Stimulated activated CD4-positive, alpha-beta T cell treated with anti-CD3 and anti-CD28 coated beads, Interleukin-4, amount 100 ng/mL, for 24 hours (primary cell): ENCODE data around the gene EHMT1.

Experiments
- DNase-seq: peaks from one replicate; pipeline ENCODE4 v3.0.0-alpha.2; 2020

EHMT1 gene

DNA sequence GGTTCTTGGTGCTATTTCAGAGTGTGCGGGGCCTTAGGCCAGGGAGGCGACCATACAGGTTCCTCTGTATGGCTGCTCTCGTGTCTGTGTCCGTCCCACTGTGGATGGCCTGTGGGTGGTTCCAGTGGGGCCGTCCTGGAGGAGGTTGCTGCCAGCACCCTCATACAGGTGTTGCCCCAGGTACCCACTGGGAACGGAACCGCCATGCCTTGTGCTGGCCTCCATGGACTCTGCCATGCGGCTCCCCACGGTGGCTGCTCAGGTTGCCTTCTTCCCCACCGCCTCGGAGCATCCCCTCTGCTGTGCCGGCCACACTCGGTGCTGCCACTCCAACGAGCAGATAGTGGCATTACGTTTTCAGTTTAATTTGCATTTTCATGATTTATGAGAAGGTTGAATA is 129.5 kb downstream of the EHMT1 start:
- DNase-seq, result no peak

DNA sequence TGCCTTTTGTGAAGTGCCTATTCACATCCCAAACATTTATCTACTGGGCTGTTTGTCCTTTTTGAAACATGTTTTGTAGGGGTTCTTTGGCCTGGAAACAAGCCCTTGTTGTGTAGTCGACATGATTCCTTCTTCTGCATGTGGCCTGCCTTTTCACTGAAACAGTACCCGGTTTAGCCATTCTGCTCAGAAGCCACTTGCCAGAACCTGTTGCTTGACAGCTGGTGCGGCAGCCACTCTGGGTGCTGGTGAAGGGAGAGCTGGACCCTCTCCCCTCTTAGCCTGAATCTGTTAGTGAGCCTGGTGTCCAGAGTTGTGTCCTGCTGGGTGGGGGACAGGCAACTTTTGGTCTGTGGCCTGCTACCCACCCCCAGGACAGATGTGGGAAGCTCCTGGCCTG is 129.9 kb downstream of the EHMT1 start:
- no peak for DNase-seq

DNA sequence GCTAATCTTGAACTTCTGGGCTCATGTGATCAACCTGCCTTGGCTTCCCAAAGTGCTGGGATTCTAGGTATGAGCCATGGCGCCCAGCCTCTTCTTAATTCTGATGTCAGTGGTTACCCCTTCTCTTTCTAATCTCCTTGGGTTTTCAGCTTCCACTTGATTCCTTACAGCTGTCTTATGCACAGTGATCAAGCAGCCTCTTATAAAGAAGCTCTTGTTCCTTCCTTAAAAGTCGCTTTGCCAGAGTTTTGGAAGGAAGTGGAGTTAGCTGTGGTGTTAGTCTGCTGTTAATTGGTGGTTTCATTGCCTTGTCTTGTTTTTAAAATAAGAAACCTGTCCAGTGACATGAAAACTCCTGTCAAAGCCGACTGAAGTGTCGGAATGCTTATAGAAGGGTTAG is 130.7 kb downstream of the EHMT1 start:
- no peak for DNase-seq

DNA sequence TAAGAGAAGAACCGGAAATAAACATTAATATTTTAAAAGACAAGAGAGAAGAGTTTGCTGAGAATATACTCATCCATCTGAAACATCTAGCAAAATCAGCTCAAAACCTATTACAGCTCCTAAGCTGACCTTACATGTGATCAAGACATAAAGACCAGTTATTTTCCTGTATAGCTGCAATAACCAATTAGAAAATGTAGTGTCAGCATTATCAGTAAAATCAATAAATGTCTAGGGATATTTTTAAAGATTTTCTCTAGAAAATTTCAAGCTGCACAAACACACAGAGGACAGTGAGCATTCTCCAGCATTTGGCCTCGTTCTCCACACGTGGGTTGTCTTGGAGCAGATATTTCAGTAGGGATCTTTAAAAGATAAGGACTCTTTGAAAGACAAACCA is 131.2 kb downstream of the EHMT1 start:
- no peak for DNase-seq

- DNase-seq, result no peak
Measured at GRCh38 chr9:137750566-137750965, 131.8 kb downstream of the EHMT1 start.

DNA sequence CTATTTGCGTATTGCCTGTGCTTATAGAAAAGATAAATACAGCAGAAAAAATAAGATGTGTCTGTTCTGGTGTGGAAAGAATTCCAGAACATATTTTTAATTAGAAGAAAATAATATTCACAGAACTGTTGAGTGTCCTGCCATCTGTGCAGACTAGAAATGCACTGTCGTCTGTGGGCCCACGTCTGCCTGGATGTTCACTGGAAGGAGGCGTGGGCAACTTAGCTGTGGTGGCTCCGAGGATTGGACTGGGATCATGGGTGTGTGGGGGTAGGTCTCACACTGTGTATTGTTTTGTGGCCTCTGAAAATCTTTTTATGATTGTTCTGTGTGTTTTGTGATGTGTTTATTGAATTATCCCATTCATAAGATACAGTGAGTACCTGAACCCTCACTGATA is 132.8 kb downstream of the EHMT1 start:
- DNase-seq, result no peak

DNA sequence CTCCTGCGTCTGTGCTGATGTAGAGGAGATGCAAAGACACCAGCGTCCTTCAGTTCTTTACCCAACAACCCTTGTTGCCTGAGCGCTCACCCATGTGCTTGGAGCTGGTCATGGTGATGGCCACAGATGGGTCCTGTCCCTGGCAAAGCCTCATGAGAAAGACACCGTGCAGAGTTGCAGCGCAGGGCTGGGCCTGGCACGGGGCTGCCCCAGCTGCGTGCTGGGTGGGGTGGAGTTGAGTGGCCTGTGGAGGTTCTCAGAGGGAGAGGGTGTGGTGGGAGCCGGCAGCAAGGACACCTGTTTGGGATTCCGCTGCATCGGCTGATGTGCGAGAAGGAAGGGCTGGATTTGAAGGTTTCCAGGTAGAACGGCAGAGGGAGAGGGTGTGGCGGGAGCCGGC is 133.6 kb downstream of the EHMT1 start:
- no peak for DNase-seq

GRCh38 chr9:137753192-137753765 is 134.5 kb downstream of the EHMT1 start:
- DNase-seq, result no peak

- DNase-seq, result no peak
Measured at GRCh38 chr9:137755261-137755927, 136.6 kb downstream of the EHMT1 start.

DNA sequence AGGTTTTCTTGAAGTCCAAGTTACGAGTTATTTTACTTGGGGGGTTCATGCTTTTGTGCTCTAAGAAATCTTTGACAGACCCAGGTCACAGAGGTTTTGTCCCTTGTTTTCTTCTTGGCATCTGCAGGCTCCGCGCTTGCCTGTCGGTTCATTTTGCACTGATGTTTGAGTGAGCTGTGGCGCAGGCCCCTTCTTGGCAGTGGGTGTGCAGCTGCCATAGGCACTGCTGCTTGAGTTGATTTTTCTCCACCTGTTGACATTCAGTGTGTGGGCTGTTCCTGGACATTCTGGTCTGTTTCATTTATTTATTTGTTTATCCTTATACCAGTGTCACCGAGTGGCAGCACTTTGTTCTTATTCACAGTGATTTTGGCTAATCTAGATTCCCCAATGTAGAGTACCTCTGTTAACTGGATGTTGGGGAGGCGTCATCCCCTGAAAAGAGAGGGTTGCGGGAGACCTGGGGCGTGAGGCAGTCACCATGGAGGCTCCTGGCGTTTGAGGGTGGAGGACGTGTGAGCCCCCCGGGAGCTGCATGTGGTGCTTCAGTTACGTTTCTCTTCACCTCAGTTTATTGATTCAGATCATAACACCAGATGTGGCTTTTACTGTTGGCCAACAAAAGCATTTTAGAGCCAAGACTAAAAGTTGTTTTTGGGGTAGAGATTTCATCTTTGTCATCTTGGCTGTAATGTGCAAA is 137.4 kb downstream of the EHMT1 start:
- no peak for DNase-seq

DNA sequence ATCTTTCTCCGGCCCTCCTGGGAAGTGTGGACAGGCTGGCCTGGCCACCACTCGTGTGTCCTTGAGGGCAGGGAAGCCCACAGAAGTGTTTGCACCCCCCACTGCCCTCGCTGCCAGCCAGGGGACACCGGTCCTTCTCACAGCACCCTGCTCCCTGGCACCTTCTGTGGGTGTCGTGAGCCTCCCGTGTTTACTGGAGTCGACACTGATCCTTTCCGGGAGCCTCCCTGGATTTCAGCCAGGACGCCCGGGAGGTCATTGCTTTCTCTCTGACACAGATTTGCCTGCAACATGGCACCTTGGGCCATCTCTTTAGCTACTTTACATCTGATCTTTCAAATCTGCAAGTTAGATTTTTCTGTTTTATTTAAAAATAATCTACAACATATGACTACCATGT is 138.3 kb downstream of the EHMT1 start:
- DNase-seq, result no peak

- peak; percentile 47 for DNase-seq
Measured at GRCh38 chr9:137757613-137758029, 138.8 kb downstream of the EHMT1 start.

DNA sequence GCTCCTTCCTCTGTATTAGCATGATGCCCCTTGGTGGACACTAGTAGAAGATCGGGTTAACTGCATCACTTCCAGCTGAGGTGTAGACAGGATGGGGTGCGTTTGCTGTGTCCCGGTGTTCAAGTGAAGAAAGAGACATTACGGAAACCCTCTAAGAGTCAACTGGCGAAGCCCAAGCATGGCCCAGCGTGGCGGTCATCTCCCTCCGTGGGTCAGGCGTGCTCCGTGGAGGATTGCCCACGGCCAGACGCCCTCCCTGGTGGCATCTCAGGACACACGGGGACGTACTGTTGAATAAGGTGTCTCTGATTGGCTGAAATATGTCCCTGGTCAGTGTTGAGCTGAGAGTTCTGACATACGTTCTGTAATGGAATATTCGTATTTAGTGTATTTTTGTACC is 139.3 kb downstream of the EHMT1 start:
- DNase-seq, result no peak

- no peak for DNase-seq
Measured at GRCh38 chr9:137759117-137759516, 140.3 kb downstream of the EHMT1 start.

- DNase-seq, result no peak
Measured at GRCh38 chr9:137759649-137760321, 141.0 kb downstream of the EHMT1 start.

DNA sequence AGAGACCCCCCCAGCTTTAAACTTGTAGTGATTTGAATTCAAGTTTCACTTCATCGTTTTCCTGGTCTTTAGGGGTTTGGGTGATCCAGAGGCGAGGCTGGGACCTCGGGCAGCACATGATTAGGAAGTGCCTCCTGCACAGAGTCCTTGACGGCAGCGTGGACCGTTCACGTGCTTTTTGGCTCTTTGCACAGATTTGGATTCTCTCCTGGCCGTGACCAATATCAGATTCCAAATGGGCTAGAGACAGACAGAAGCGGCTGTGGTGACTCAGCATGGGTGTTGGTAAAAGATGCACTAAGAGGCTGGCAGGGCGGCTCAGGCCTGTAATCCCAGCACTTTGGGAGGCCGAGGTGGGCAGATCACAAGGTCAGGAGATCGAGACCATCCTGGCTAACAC is 141.6 kb downstream of the EHMT1 start:
- DNase-seq, result no peak

DNA sequence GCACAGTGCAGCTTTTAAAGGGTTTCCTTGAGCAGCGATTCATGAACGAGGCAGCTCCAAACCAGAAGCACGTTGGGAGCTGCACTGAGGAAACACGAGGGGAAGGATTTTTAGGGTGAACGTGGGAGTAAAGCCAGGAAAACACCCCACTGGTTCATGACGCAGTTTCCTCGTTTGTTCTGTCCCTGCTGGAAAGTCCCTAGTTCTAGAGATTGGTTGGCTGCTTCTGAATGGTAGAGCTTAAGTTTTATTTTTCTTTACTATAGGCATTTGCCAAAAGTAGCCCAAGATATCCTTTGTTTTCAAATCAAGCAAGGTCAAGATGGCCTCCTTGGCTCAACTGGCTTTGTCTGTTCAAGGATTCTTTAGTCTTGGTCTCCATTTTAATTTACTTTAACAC is 142.2 kb downstream of the EHMT1 start:
- peak; percentile 38 for DNase-seq

DNA sequence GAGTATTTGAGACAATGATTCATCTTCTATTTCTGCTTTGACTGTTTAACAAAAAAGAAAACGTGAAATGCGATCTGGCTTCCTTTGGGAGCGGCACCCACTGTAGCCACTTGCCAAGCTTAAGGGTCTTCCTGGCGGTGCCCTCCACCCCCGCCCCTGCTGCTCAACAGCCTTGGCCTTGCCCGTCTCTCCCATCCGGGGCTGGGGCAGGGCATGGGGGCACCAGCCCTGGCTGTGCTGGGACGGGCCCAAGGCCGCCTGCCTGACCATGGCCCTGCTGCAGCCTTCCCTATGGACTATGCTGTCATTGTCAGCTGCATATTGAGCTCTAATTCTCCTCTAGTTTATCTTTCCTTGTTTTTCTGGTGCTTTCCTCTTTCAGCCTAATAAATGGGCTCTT is 143.0 kb downstream of the EHMT1 start:
- DNase-seq, result no peak

DNA sequence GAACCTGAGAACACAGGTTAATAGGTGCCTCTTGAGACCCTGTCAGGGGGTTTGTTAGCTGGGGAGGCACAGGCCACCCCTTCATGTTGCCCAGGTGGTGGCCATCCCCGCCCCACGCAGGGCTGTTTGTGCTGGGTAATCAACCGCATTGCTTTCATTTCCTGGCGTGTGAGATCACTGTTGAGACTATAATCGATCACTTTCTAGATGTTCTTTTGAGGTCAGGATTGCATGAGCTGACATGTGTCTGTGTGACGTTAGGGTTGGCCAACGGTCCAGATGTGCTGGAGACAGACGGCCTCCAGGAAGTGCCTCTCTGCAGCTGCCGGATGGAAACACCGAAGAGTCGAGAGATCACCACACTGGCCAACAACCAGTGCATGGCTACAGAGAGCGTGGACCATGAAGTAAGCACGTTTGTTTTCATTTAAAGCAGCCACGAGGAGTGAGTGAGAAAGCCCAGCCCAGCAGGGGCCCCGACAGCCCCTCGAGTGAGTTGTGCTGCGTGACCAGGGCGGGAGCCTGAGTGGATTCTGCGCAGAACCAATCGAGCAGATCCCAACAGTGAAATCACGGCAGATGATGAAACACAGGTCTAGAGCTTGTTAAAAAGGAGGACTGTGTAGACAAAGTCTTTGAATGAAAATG is 143.7 kb downstream of the EHMT1 start:
- DNase-seq, result no peak

- DNase-seq, result no peak
Measured at GRCh38 chr9:137763271-137763955, 144.6 kb downstream of the EHMT1 start.

GRCh38 chr9:137764171-137764671 is 145.4 kb downstream of the EHMT1 start:
- DNase-seq, result no peak

DNA sequence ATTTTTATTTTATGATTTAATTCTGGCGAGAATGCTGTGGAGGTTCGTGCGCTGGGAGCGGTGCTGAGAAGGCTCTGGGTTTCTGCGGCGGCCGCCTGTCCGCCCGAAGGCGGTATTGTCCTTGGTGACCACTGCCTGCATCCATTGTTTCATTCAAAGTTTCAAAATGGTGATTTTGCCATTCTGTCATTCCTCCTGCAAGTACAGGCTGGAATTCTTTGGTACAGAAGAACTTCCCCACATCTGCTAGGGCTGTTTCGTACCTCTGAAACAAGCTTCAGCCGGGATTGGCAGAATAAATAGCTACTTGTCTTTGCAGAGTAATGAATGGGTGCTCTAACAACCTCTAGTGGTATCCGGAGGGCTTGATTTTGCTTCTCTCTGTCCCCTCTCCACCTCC is 146.2 kb downstream of the EHMT1 start:
- DNase-seq, result no peak

DNA sequence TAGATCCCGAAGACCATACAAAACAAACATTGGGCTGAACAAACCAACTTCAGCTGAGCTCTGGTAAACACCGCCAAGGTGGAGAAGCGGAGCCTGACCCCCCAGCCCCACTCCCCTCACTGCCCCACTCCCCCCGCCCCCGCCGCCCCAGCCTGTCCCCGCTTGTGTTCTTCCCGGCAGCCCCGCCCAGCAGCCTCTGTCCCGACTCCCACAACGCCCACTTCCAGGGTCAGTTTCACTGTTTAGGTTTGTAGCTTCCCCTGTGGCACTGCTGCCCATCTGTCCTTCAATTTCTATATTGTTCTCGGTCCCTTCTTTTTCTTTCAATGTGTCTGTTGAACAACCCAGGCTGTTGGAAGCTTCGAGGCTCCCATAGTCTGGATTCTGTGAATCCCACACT is 146.7 kb downstream of the EHMT1 start:
- no peak for DNase-seq
